ENCODE data around the gene PDLIM1. TPM values are rescaled to one million over a fixed set of nuclear protein-coding genes. Genes with fewer than 3 reads are reported as not detected.

The PDLIM1 gene
- total and polyA plus RNA-seq, 2 of the 13 experiments (the other 11 are each of a cell fraction or from before 2014, with no cell fraction given): 119 to 123 TPM

DNA sequence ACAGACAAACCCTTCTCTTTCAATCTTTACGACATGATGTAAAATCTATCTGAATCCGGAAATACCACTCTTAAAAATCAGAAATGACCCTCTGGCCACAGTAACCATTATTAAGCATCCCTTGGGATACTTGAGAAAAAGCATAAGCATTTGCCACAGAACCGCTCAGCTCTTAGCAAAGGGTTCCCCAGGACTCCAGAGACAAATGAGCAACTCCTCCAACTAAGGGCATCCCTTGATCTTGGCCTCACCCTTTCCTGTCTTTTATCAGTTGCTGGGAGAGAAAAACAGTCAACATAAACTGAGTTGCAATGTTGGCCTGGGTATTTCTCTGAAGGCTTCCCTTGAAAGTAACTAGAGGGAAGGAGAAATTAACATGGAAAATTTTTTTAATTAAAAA lies 3.5 kb downstream of the PDLIM1 start:
- POLR2A ChIA-PET: interaction anchor here (4.7 kb wide), 1 partner anchor 8 kb away, joined by 41 read pairs; no protein-coding TSS in a partner anchor
- TF ChIP-seq THAP11 (CRISPR knock-in tag; IDR thresholded peaks at IDR 0.05) (no peak), ZNF766 (CRISPR knock-in tag; IDR thresholded peaks at IDR 0.05; ENCODE audit: borderline replicate concordance) (no peak), CBX5 (CRISPR knock-in tag; IDR thresholded peaks at IDR 0.05; ENCODE audit: borderline replicate concordance) (no peak), MEIS1 (CRISPR knock-in tag; IDR thresholded peaks at IDR 0.05; ENCODE audit: borderline replicate concordance) (no peak), FOXO1 (CRISPR knock-in tag; IDR thresholded peaks at IDR 0.05) (no peak), ARNTL (CRISPR knock-in tag; IDR thresholded peaks at IDR 0.05) (no peak), NKX3-1 (CRISPR knock-in tag; IDR thresholded peaks at IDR 0.05) (no peak), RFX5 (IDR thresholded peaks at IDR 0.05; ENCODE audit: low read depth, low read length) (no peak), PCBP1 (IDR thresholded peaks at IDR 0.05; ENCODE audit: borderline replicate concordance, low read depth, low read length) (no peak), NFKBIZ (CRISPR knock-in tag; IDR thresholded peaks at IDR 0.05) (no peak), RAD51 (IDR thresholded peaks at IDR 0.05; ENCODE audit: borderline replicate concordance) (no peak), ZNF512 (CRISPR knock-in tag; IDR thresholded peaks at IDR 0.05) (no peak), KDM5A (IDR thresholded peaks at IDR 0.05; ENCODE audit: borderline replicate concordance, low read length) (no peak), TCF7L2 (IDR thresholded peaks at IDR 0.05; ENCODE audit: low read depth, low read length) (no peak), MTF1 (CRISPR knock-in tag; IDR thresholded peaks at IDR 0.05) (no peak), ZFP37 (CRISPR knock-in tag; IDR thresholded peaks at IDR 0.05; ENCODE audit: borderline replicate concordance) (no peak)
- TF ChIP-seq, protein P1, sequence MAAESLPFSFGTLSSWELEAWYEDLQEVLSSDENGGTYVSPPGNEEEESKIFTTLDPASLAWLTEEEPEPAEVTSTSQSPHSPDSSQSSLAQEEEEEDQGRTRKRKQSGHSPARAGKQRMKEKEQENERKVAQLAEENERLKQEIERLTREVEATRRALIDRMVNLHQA (CRISPR knock-in tag; IDR thresholded peaks at IDR 0.05): no peak
- TF ChIP-seq, protein P2, sequence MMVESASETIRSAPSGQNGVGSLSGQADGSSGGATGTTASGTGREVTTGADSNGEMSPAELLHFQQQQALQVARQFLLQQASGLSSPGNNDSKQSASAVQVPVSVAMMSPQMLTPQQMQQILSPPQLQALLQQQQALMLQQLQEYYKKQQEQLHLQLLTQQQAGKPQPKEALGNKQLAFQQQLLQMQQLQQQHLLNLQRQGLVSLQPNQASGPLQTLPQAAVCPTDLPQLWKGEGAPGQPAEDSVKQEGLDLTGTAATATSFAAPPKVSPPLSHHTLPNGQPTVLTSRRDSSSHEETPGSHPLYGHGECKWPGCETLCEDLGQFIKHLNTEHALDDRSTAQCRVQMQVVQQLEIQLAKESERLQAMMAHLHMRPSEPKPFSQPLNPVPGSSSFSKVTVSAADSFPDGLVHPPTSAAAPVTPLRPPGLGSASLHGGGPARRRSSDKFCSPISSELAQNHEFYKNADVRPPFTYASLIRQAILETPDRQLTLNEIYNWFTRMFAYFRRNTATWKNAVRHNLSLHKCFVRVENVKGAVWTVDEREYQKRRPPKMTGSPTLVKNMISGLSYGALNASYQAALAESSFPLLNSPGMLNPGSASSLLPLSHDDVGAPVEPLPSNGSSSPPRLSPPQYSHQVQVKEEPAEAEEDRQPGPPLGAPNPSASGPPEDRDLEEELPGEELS (CRISPR knock-in tag; IDR thresholded peaks at IDR 0.05): no peak
- TF ChIP-seq, protein P3, sequence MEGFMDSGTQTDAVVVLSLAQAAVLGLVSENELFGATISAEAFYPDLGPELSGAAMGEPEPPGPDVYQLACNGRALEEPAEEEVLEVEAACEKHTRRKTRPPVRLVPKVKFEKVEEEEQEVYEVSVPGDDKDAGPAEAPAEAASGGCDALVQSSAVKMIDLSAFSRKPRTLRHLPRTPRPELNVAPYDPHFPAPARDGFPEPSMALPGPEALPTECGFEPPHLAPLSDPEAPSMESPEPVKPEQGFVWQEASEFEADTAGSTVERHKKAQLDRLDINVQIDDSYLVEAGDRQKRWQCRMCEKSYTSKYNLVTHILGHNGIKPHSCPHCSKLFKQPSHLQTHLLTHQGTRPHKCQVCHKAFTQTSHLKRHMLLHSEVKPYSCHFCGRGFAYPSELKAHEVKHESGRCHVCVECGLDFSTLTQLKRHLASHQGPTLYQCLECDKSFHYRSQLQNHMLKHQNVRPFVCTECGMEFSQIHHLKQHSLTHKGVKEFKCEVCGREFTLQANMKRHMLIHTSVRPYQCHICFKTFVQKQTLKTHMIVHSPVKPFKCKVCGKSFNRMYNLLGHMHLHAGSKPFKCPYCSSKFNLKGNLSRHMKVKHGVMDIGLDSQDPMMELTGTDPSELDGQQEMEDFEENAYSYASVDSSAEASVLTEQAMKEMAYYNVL (CRISPR knock-in tag; IDR thresholded peaks at IDR 0.05; ENCODE audit: borderline replicate concordance): no peak

More for the DNA sequence above, 3.5 kb downstream of the PDLIM1 start:
- no peak for FAIRE-seq
- no peak for ATAC-seq
- no TSS peak for BruUV-seq (replicated peaks)
- Histone ChIP-seq H4K20me1 (ENCODE audit: insufficient read depth, low read length) (peaks cover 7% of the 10 kb centered on the region; the same call in 1 of the 2 replicates), H3K27ac (ENCODE audit: extremely low read length, insufficient read depth, low read length) (no peak overlapping the region), H3K4me2 (ENCODE audit: low read depth, low read length) (peak overlapping the region; percentile 82), H3K4me3 (replicated peaks in 1 of 3; ENCODE audit: insufficient read depth in 1 of 3, low read depth in 2 of 3, low read length in 3 of 3) (0 out of 6 replicates have a peak overlapping the region, but pooled peaks of 1 of the 3 experiments have one; percentile 6), H3K79me2 (ENCODE audit: insufficient read depth, low read length) (peaks cover 82% of the 10 kb centered on the region), H3K9me3 (ENCODE audit: low read length) (no peaks in the 10 kb centered on the region), H3K27me3 (ENCODE audit: control insufficient read depth in 1 of 2, insufficient read depth in 2 of 2, low read length in 2 of 2) (no peaks in the 10 kb centered on the region), H3K36me3 (replicated peaks in 1 of 2; ENCODE audit: control insufficient read depth in 1 of 2, insufficient read depth in 2 of 2, low read length in 2 of 2) (peaks cover 2 to 7% of the 10 kb centered on the region in 2 experiments; a peak in 2 of 5 replicates), H3K4me1 (ENCODE audit: insufficient read depth, low read length) (peaks cover 81% of the 10 kb centered on the region), H3K9ac (ENCODE audit: insufficient read depth, low read depth, low read length) (no peak overlapping the region; the same call in 1 of the 2 replicates), H2AFZ (ENCODE audit: low read length) (no peak overlapping the region)
- no peak for DNase-seq (ENCODE audit: low spot score)
- 98% methylated on average over 3 of the region's 3 CpGs for WGBS (ENCODE audit: low lambda C conversion rate)
- intact Hi-C loops (cut with micrococcal nuclease; ENCODE audit: unreplicated experiment) (loop anchor here (5.0 kb wide), 1 partner anchor 45 kb away; no protein-coding TSS in a partner anchor), in situ Hi-C loops (cut with HindIII; ENCODE audit: extremely low pct_ligation_motif_present, low pct_unique_long_range_greater_than_20kb) (loop anchor here (5.0 kb wide), 1 partner anchor 75 kb away; no protein-coding TSS in a partner anchor)
- CTCF ChIA-PET (ENCODE audit: low intra/inter-chr PET ratio, low total read pairs): no interaction called here
